Fibroblast of lung (primary cell): ENCODE data around the gene EDA. TPM values are rescaled to one million over a fixed set of nuclear protein-coding genes. Genes with fewer than 3 reads are reported as not detected.

Source experiments
- DNase-seq, 2 donors: peaks; one replicate each; pipeline versions ENCODE4 v3.0.0 to v3.0.0-alpha.2; 2010; ENCODE audit warnings: low read depth in 2 of 2
- H2AFZ ChIP-seq: 2 replicates; pipeline ENCODE4 v1.5.1; 2012; ENCODE audit warnings: low read length, control low read depth, inconsistent platforms
- H3K27ac ChIP-seq: 2 replicates; pipeline ENCODE4 v1.5.1; 2011; ENCODE audit warnings: low read length, control low read depth; ENCODE audit not compliant: insufficient read depth
- H3K27me3 ChIP-seq: 2 replicates; pipeline ENCODE4 v1.5.1; 2011; ENCODE audit warnings: mild to moderate bottlenecking, low read length; ENCODE audit not compliant: control insufficient read depth, insufficient read depth
- H3K36me3 ChIP-seq: 2 replicates; pipeline ENCODE4 v1.5.1; 2011; ENCODE audit warnings: low read length; ENCODE audit not compliant: control insufficient read depth, insufficient read depth
- H3K4me1 ChIP-seq: 2 replicates; pipeline ENCODE4 v1.5.1; 2011; ENCODE audit warnings: low read length; ENCODE audit not compliant: control insufficient read depth, insufficient read depth; ENCODE audit errors: extremely low read depth
- H3K4me2 ChIP-seq: 2 replicates; pipeline ENCODE4 v1.5.1; 2011; ENCODE audit warnings: low read length, control low read depth; ENCODE audit not compliant: insufficient read depth; ENCODE audit errors: extremely low read depth
- H3K4me3 ChIP-seq, 4 experiments: fragments of 200-600 bp in 1 of 4; sonication (generic) in 1 of 4; replicated peaks in 1 of 4; 2 replicates each; pipeline ENCODE4 v1.5.1; 2011 to 2016; ENCODE audit warnings: low read length in 4 of 4, low read depth in 3 of 4, mild to moderate bottlenecking in 3 of 4, control low read depth in 2 of 4, inconsistent platforms in 1 of 4, mixed read lengths in 1 of 4; ENCODE audit not compliant: insufficient read depth in 1 of 4; ENCODE audit errors: control extremely low read depth in 1 of 4
- H3K79me2 ChIP-seq: 2 replicates; pipeline ENCODE4 v1.5.1; 2012; ENCODE audit warnings: mild to moderate bottlenecking, low read length, inconsistent platforms; ENCODE audit not compliant: control insufficient read depth, insufficient read depth
- H3K9ac ChIP-seq: 2 replicates; pipeline ENCODE4 v1.5.1; 2011; ENCODE audit warnings: mild to moderate bottlenecking, low read length, control low read depth; ENCODE audit not compliant: insufficient read depth
- H3K9me3 ChIP-seq: 2 replicates; pipeline ENCODE4 v1.5.1; 2012; ENCODE audit warnings: low read depth, low read length; ENCODE audit not compliant: control insufficient read depth, insufficient read depth
- H4K20me1 ChIP-seq: 2 replicates; pipeline ENCODE4 v1.5.1; 2011; ENCODE audit warnings: low read length; ENCODE audit not compliant: control insufficient read depth, insufficient read depth; ENCODE audit errors: extremely low read depth
- EZH2 ChIP-seq: IDR thresholded peaks from 2 replicates; pipeline ENCODE4 v1.5.1; 2012; ENCODE audit warnings: low read length, control low read depth, mild to moderate bottlenecking; ENCODE audit errors: missing control alignments
- polyA plus RNA-seq, 2 donors: library from polyadenylated mRNA; depleted of rRNA in 1 of 2; stranded (reverse) in 1 of 2; unstranded in 1 of 2; fragments of >200 nt; gene quantifications; 2 replicates each; pipeline ENCODE4 v1.2.1, GENCODE V29; 2011 to 2012; ENCODE audit warnings: missing spikeins in 1 of 2
- total RNA-seq: library from RNA; depleted of rRNA; stranded (reverse); fragments of >200 nt; gene quantifications from 2 replicates; pipeline ENCODE4 v1.2.1, GENCODE V29; 2014
- TF ChIP-seq, protein P1 (sequence below), 2 donors: IDR thresholded peaks in 1 of 2; conservative IDR thresholded peaks in 1 of 2; 1 replicate in 1 of 2; 2 replicates in 1 of 2; pipeline ENCODE4 v1.5.1; 2011 to 2012; ENCODE audit warnings: low read length in 2 of 2, control low read depth in 1 of 2, inconsistent platforms in 1 of 2, low read depth in 1 of 2, mild to moderate bottlenecking in 1 of 2

The EDA gene
- total and polyA plus RNA-seq, 2 donors (not counting 1 experiment from before 2014, with no cell fraction given) = 0.17 to 0.20 TPM

DNA sequence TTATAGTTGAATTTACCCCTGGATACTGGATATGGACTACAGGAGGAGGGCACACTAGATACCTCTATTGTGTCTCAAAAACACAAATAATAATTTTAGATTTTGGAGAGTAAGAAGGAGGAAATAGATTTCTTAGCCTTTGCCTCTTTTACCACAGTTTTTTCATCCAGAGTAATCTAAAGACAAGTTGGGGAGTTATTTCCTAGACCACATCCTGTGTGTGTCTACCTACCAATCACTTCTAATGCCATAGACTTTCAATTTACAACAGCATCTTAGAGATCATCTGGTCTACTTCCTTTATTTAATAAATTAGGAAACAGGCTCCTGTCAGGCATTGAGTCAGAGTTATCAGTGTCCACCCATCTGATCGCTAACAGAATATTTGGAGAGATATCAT is 191.5 kb downstream of the EDA start:
- Histone ChIP-seq H3K4me3 (no peak overlapping the region), H2AFZ (no peak overlapping the region), H3K4me1 (no peaks in the 10 kb centered on the region), H3K4me2 (no peak overlapping the region), H3K9ac (no peak overlapping the region), H4K20me1 (no peaks in the 10 kb centered on the region), H3K27me3 (no peaks in the 10 kb centered on the region), H3K27ac (no peak overlapping the region), H3K79me2 (no peaks in the 10 kb centered on the region), H3K9me3 (no peaks in the 10 kb centered on the region), H3K36me3 (no peaks in the 10 kb centered on the region)
- DNase-seq = no peak
- TF ChIP-seq EZH2 = no peak
- TF ChIP-seq, protein P1, sequence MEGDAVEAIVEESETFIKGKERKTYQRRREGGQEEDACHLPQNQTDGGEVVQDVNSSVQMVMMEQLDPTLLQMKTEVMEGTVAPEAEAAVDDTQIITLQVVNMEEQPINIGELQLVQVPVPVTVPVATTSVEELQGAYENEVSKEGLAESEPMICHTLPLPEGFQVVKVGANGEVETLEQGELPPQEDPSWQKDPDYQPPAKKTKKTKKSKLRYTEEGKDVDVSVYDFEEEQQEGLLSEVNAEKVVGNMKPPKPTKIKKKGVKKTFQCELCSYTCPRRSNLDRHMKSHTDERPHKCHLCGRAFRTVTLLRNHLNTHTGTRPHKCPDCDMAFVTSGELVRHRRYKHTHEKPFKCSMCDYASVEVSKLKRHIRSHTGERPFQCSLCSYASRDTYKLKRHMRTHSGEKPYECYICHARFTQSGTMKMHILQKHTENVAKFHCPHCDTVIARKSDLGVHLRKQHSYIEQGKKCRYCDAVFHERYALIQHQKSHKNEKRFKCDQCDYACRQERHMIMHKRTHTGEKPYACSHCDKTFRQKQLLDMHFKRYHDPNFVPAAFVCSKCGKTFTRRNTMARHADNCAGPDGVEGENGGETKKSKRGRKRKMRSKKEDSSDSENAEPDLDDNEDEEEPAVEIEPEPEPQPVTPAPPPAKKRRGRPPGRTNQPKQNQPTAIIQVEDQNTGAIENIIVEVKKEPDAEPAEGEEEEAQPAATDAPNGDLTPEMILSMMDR (conservative IDR thresholded peaks at IDR 0.05 in 1 of 2, IDR thresholded peaks at IDR 0.05 in 1 of 2; ENCODE audit: low read depth in 1 of 2, low read length in 2 of 2) = no peak

DNA sequence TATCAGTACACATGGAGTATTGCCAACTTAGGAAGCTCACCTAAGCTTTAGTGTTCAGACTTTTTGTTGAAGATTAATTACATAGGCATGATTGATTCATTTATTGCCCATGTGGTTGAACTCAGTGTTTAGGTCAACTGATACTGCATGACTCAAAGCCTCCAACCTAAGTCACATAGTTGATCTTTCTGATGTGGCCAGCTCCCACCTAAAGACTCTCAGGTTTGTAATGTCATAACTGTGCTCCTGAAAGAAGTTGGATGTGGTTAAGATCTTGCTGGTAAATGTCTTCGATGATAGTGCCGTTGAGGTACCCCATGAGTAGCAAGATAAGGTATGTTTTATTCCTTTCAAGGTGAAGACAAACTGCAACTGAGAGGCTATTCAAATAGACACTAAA is 192.5 kb downstream of the EDA start:
- Histone ChIP-seq H3K27me3 (no peaks in the 10 kb centered on the region), H4K20me1 (no peaks in the 10 kb centered on the region), H3K9ac (no peak overlapping the region), H3K27ac (no peak overlapping the region), H3K4me1 (no peaks in the 10 kb centered on the region), H3K79me2 (no peaks in the 10 kb centered on the region), H3K9me3 (no peaks in the 10 kb centered on the region), H2AFZ (no peak overlapping the region), H3K4me2 (no peak overlapping the region), H3K4me3 (no peak overlapping the region), H3K36me3 (no peaks in the 10 kb centered on the region)
- TF ChIP-seq, protein P1 (conservative IDR thresholded peaks at IDR 0.05 in 1 of 2, IDR thresholded peaks at IDR 0.05 in 1 of 2; ENCODE audit: low read depth in 1 of 2, low read length in 2 of 2) = no peak
- no peak for TF ChIP-seq EZH2
- no peak for DNase-seq

DNA sequence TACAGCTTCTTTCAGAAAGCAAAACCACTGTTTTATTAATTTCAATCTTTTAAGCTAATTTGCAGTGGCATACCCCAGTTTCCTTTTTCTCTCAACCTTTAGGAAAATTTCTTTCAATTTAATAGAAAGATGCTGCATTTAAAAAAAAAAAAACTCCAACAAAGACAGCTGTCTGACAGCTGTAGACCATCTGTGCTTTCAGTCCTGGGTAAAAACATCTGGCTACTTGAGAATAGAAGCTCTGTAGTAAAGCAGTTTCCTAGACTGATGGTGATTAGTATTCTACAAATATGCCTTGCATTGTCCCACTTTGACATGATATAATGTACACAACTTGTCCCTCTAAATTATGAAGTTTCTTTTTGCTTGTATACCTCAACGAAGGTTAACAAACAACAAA is 197.8 kb downstream of the EDA start:
- H4K20me1 ChIP-seq = no peaks in the 10 kb centered on the region

More for the DNA sequence above, 197.8 kb downstream of the EDA start:
- Histone ChIP-seq H2AFZ (no peak overlapping the region), H3K36me3 (no peaks in the 10 kb centered on the region), H3K27ac (no peak overlapping the region), H3K79me2 (no peaks in the 10 kb centered on the region), H3K9ac (no peak overlapping the region), H3K9me3 (no peaks in the 10 kb centered on the region), H3K4me1 (no peaks in the 10 kb centered on the region), H3K27me3 (no peaks in the 10 kb centered on the region), H3K4me2 (no peak overlapping the region), H3K4me3 (no peak overlapping the region)
- no peak for DNase-seq
- no peak for TF ChIP-seq EZH2
- TF ChIP-seq, protein P1 (conservative IDR thresholded peaks at IDR 0.05 in 1 of 2, IDR thresholded peaks at IDR 0.05 in 1 of 2; ENCODE audit: low read depth in 1 of 2, low read length in 2 of 2) = no peak
